Neutrophil (primary cell): Measurements from ENCODE around the gene FBXL20.

Experiments
- H3K27ac ChIP-seq: fragments of 200-600 bp; sonication (generic); 2 replicates; pipeline ENCODE4 v1.5.1; 2016; ENCODE audit warnings: mild to moderate bottlenecking, moderate library complexity
- H3K27me3 ChIP-seq: fragments of 200-600 bp; sonication (generic); 2 replicates; pipeline ENCODE4 v1.6.0; 2016; ENCODE audit warnings: mild to moderate bottlenecking
- H3K36me3 ChIP-seq: fragments of 200-600 bp; sonication (generic); 2 replicates; pipeline ENCODE4 v1.5.1; 2017
- H3K4me1 ChIP-seq, 2 experiments: fragments of 200-600 bp in 1 of 2; sonication (generic) in 1 of 2; 1 replicate in 1 of 2; 2 replicates in 1 of 2; pipeline versions ENCODE4 v1.5.1 to v1.6.1; 2013 to 2016; ENCODE audit warnings: low read depth in 1 of 2, low read length in 1 of 2, mild to moderate bottlenecking in 1 of 2, moderate library complexity in 1 of 2; ENCODE audit not compliant: control insufficient read depth in 1 of 2, insufficient read depth in 1 of 2
- H3K4me3 ChIP-seq, 2 experiments: fragments of 200-600 bp in 1 of 2; sonication (generic) in 1 of 2; 1 replicate in 1 of 2; 2 replicates in 1 of 2; pipeline ENCODE4 v1.5.1; 2013 to 2016; ENCODE audit warnings: low read depth in 1 of 2, low read length in 1 of 2, mild to moderate bottlenecking in 1 of 2, moderate library complexity in 1 of 2
- H3K9me3 ChIP-seq: fragments of 200-600 bp; sonication (generic); 2 replicates; pipeline ENCODE4 v1.5.1; 2016
- CTCF ChIP-seq: fragments of 200-600 bp; sonication (generic); IDR thresholded peaks from 2 replicates; pipeline ENCODE4 v1.5.1; 2016; ENCODE audit warnings: antibody characterized with exemption

The FBXL20 gene

GRCh38 chr17:39225308-39225958 lies 176.0 kb downstream of the FBXL20 start, which contains the start of gene STAC2:
Gene STAC2, minus strand, starts transcription at chr17:39225945. Its CDS starts 443 bp downstream, at chr17:39225502.
- Histone ChIP-seq H3K36me3 (no peaks in the 10 kb centered on the region), H3K9me3 (no peaks in the 10 kb centered on the region), H3K27ac (no peak within 1 kb of the TSS), H3K4me1 (peaks cover 0 to 12% of the 10 kb centered on the region in 2 experiments), H3K27me3 (peaks cover 90% of the 10 kb centered on the region), H3K4me3 (no peak within 1 kb of the TSS)
- no peak for TF ChIP-seq CTCF

DNA sequence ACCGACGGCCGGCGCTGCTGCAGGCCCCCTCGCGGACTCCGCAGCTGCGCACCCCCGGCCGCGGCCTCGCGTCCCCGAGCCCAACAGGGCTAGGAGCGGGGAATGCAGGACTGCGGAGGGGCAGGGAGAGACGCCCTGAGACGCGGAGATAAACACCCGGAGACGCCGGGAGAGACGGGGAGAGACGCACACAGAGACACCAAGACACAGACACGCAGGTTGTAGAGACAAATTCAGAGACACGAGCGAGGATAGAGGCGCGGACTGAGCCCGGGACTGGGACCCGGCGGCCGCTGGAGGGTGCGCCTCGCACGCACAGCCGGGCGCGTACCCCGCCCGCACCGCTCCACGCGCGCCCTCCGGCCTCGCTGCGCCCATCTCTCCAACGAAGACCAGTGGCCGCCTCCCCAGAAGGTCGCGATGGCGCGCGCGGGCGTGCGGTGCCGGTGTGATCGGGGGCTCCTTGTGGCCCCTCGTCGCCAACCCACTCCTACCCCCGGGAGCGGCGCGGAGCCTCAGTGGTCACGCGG lies 176.6 kb downstream of the FBXL20 start:
- no peak overlapping the region for H3K27ac ChIP-seq
- H3K36me3 ChIP-seq: no peaks in the 10 kb centered on the region
- TF ChIP-seq CTCF: no peak
- peaks cover 89% of the 10 kb centered on the region for H3K27me3 ChIP-seq
- H3K4me1 ChIP-seq: peaks cover 0 to 12% of the 10 kb centered on the region in 2 experiments
- no peak overlapping the region for H3K4me3 ChIP-seq
- H3K9me3 ChIP-seq: no peaks in the 10 kb centered on the region

DNA sequence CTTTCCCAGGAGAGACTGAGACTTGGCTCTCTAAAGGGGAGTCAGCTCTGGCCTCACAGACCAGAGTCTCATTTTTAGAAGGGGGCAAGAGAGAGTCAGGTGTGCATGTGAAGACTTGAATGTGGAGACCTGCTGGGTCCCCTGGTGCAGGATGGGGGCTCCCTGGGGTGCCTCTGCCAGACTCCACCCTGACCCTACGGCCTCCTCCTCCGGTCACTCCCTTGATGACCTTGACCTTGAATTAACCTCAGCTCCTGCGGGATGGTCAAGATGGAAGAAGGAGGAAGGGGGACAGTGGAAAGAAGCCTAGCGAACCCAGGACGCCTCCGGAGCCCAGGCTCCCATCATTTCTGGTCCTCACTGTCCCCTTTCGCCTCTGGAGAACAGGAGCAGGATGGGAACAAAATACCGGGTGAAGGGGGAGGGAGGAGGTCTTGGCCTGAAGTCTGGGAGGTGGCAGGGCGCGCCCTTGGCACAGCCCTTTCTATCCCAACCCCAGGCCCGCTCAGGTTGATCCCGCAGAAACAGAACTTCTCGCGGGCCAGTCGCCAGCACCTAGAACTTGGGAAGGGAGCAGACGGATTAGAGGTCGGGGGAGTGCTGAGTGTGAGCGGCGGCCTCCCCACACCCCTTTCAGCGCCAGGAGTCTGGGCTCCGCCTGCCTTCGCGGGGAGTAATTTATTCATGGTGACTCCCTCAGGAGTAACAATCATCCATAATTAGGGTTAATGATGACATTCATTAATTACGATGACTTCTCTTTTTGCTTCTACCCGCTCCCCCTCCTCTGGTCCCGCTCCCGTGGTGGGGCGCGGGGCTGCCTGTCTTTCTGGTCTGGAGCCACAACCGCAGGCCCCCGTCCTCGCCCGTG lies 177.3 kb downstream of the FBXL20 start:
- Histone ChIP-seq H3K4me1 (peaks cover 0 to 12% of the 10 kb centered on the region in 2 experiments), H3K36me3 (no peaks in the 10 kb centered on the region), H3K27ac (no peak overlapping the region), H3K4me3 (no peak overlapping the region), H3K27me3 (peaks cover 89% of the 10 kb centered on the region), H3K9me3 (no peaks in the 10 kb centered on the region)
- TF ChIP-seq CTCF: no peak

- Histone ChIP-seq H3K4me1 (peaks cover 0 to 12% of the 10 kb centered on the region in 2 experiments), H3K27ac (no peak overlapping the region), H3K27me3 (peaks cover 91% of the 10 kb centered on the region), H3K4me3 (no peak overlapping the region), H3K36me3 (no peaks in the 10 kb centered on the region), H3K9me3 (no peaks in the 10 kb centered on the region)
- TF ChIP-seq CTCF: no peak
Observed at GRCh38 chr17:39222866-39223834, 178.3 kb downstream of the FBXL20 start.

DNA sequence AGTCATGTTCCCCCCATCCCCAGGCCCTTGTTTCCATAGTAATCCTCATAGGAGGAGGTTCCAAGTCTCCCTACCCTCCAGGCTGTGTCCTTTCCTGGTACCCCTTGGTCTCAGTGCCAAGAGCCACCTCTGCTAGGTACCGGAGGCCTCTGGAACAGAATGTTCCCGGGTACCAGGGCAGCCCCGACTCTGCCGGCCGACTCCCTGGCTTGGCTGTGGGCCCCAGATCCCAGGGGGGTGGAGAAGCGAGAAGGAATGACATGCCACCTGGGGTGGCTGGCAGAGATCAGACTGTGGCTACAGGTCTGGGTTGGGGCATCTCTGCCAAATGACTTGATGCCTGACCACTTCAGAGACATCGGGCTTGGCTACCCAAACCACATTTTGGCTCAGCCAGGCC lies 179.3 kb downstream of the FBXL20 start:
- TF ChIP-seq CTCF: no peak
- Histone ChIP-seq H3K9me3 (no peaks in the 10 kb centered on the region), H3K36me3 (no peaks in the 10 kb centered on the region), H3K27ac (no peak overlapping the region), H3K4me3 (no peak overlapping the region), H3K27me3 (peaks cover 91% of the 10 kb centered on the region), H3K4me1 (peaks cover 0 to 12% of the 10 kb centered on the region in 2 experiments)
